ENCODE measurements around the gene G6PC1.

- TF ChIP-seq, protein P1, sequence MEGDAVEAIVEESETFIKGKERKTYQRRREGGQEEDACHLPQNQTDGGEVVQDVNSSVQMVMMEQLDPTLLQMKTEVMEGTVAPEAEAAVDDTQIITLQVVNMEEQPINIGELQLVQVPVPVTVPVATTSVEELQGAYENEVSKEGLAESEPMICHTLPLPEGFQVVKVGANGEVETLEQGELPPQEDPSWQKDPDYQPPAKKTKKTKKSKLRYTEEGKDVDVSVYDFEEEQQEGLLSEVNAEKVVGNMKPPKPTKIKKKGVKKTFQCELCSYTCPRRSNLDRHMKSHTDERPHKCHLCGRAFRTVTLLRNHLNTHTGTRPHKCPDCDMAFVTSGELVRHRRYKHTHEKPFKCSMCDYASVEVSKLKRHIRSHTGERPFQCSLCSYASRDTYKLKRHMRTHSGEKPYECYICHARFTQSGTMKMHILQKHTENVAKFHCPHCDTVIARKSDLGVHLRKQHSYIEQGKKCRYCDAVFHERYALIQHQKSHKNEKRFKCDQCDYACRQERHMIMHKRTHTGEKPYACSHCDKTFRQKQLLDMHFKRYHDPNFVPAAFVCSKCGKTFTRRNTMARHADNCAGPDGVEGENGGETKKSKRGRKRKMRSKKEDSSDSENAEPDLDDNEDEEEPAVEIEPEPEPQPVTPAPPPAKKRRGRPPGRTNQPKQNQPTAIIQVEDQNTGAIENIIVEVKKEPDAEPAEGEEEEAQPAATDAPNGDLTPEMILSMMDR (IDR thresholded peaks at IDR 0.05) = no peak
- no peak for TF ChIP-seq POLR2A (IDR thresholded peaks at IDR 0.05)
These were observed 18.4 kb downstream of the G6PC1 start for GRCh38 chr17:42918902-42919521.

All from uterus (tissue), 2 donors.